ENCODE measurements around the gene ADRA2A. TPM values are rescaled to one million over a fixed set of nuclear protein-coding genes. Genes with fewer than 3 reads are reported as not detected.

Gene ADRA2A
- total RNA-seq, 1 experiment from 2014 or later, result not detected

DNA sequence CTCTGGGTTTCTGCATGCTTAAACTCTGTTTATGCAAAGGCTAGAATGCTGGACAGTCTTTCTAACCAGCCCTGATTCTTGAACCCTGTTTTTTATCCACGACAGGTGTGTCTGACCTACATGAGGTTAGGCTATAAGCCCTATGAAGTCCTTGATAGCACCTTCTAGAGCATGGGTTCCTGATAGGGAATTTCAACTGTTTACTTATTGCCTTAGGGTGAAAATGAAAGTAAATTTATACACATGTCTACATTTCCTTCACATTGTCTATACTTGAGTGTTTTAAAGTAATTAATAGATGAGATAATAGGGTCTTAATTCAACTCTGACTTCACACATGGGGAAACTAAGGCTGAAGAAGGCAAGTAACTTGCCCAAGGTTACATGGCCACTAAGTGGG, 35.5 kb downstream of the ADRA2A start:
- Histone ChIP-seq H3K36me3 (ENCODE audit: low read depth) (no peaks in the 10 kb centered on the region), H3K27me3 (ENCODE audit: insufficient read depth, low read depth) (no peaks in the 10 kb centered on the region), H3K79me2 (ENCODE audit: low read depth) (no peaks in the 10 kb centered on the region), H3K4me3 (no peak overlapping the region), H3F3A (ENCODE audit: insufficient read depth, low read depth) (no peaks in the 10 kb centered on the region), H3K27ac (no peak overlapping the region), H2AFZ (no peak overlapping the region), H4K20me1 (ENCODE audit: insufficient read depth) (no peaks in the 10 kb centered on the region), H3K9me3 (ENCODE audit: insufficient read depth, low read depth) (no peaks in the 10 kb centered on the region), H3K4me1 (replicated peaks; ENCODE audit: insufficient read depth) (no peaks in the 10 kb centered on the region), H3K4me2 (no peak overlapping the region), H3K9me2 (ENCODE audit: insufficient read depth) (no peaks in the 10 kb centered on the region)
- BruUV-seq (replicated peaks), result no TSS peak
- POLR2A ChIA-PET (ENCODE audit: unreplicated experiment), result no interaction called here
- DNase-seq, result no peak
- CTCF ChIA-PET, result no interaction called here
- intact Hi-C loops (cut with micrococcal nuclease; ENCODE audit: unreplicated experiment), result no loop called here
- TF ChIP-seq, protein P1, sequence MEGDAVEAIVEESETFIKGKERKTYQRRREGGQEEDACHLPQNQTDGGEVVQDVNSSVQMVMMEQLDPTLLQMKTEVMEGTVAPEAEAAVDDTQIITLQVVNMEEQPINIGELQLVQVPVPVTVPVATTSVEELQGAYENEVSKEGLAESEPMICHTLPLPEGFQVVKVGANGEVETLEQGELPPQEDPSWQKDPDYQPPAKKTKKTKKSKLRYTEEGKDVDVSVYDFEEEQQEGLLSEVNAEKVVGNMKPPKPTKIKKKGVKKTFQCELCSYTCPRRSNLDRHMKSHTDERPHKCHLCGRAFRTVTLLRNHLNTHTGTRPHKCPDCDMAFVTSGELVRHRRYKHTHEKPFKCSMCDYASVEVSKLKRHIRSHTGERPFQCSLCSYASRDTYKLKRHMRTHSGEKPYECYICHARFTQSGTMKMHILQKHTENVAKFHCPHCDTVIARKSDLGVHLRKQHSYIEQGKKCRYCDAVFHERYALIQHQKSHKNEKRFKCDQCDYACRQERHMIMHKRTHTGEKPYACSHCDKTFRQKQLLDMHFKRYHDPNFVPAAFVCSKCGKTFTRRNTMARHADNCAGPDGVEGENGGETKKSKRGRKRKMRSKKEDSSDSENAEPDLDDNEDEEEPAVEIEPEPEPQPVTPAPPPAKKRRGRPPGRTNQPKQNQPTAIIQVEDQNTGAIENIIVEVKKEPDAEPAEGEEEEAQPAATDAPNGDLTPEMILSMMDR (conservative IDR thresholded peaks at IDR 0.05), result no peak
- TF ChIP-seq EZH2 (IDR thresholded peaks at IDR 0.05; ENCODE audit: low read depth), result no peak

DNA sequence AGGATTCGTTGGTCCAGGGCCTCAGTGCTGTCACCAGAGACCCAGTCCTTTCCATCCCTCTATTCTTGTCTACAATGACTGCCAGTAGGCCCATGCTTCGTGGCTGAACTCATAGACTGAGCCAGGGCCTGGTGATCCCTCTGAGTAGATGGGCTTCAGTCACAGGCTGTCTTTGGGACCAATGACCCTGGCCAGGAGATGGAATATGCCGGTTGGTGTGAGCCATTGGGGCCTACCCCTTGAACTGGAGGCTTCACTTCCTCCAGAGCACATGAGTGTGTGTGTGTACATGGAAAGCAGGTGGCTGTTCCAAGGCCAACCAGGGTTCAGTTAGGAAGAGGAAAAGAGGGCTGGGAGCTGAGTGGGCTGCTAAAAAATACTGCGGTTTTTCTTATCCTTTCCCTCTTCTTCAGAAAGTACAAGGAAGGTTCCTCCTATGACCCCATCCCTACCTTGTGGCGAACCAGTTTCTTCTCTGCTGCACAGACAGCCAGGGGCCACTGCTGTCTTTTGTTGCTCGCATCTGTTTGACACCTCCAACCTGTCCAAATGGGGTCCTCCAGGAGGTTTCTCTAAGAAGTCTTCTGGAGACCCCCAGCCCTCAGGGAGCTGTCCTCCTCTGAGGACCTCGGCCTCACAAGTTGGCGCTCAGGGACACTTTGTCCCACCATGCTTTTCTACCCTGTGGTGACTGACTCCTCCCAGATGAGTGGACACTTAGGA, 36.6 kb downstream of the ADRA2A start:
- DNase-seq, result no peak
- Histone ChIP-seq H3K27ac (no peak overlapping the region), H3K4me3 (no peak overlapping the region), H3F3A (ENCODE audit: insufficient read depth, low read depth) (no peaks in the 10 kb centered on the region), H3K4me1 (replicated peaks; ENCODE audit: insufficient read depth) (no peaks in the 10 kb centered on the region), H3K27me3 (ENCODE audit: insufficient read depth, low read depth) (no peaks in the 10 kb centered on the region), H3K79me2 (ENCODE audit: low read depth) (no peaks in the 10 kb centered on the region), H3K4me2 (no peak overlapping the region), H3K9me3 (ENCODE audit: insufficient read depth, low read depth) (no peaks in the 10 kb centered on the region), H4K20me1 (ENCODE audit: insufficient read depth) (no peaks in the 10 kb centered on the region), H3K36me3 (ENCODE audit: low read depth) (no peaks in the 10 kb centered on the region), H2AFZ (no peak overlapping the region), H3K9me2 (ENCODE audit: insufficient read depth) (no peaks in the 10 kb centered on the region)
- ChIA-PET POLR2A (ENCODE audit: unreplicated experiment) (no interaction called here), CTCF (no interaction called here)
- TF ChIP-seq, protein P1 (conservative IDR thresholded peaks at IDR 0.05), result no peak
- no peak for TF ChIP-seq EZH2 (IDR thresholded peaks at IDR 0.05; ENCODE audit: low read depth)
- no TSS peak for BruUV-seq (replicated peaks)
- intact Hi-C loops (cut with micrococcal nuclease; ENCODE audit: unreplicated experiment), result no loop called here

DNA sequence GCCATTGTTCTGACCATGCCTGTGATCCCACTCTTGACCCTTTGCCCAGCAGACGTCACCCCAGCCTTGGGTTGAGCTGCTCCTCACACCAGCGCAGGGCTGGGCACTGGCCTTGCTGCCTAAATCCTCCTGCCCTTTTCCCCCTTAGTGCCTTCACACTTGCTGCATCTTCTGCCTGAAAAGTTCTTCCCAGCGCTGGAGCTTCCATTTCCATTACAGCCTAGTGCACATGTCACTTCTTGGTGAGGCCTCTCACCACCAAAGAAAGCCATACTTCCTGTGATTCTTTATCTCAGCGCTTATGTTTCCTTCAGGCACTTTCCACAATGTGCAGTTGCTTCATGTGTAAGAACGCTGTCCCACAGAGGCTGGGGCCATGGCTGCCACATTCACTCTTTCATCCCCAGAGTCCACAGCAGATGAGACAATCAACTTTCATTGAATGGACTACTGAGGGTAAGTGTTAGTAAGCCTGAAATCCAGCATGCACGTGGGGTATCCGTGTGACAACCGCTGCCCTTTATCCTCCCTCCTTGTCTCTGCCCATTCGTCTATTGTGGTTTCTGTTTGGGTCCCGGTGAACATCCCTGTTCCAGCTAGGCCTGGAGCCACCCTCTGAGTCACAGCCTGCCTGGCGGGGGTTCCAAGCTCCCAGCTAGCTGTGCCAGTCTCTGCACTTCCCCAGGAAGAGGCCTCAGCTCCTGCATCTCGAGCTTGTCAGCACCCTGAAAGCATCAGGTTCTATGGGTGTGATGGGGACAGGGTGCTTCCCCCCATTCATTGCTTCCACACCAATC, 37.3 kb downstream of the ADRA2A start:
- BruUV-seq (replicated peaks), result no TSS peak
- no peak overlapping the region for H3K27ac ChIP-seq
- no peaks in the 10 kb centered on the region for H3F3A ChIP-seq (ENCODE audit: insufficient read depth, low read depth)
- H3K36me3 ChIP-seq (ENCODE audit: low read depth), result no peaks in the 10 kb centered on the region
- H3K4me1 ChIP-seq (replicated peaks; ENCODE audit: insufficient read depth), result no peaks in the 10 kb centered on the region
- no peaks in the 10 kb centered on the region for H3K9me3 ChIP-seq (ENCODE audit: insufficient read depth, low read depth)
- intact Hi-C loops (cut with micrococcal nuclease; ENCODE audit: unreplicated experiment), result no loop called here
- H3K4me3 ChIP-seq, result no peak overlapping the region
- H3K4me2 ChIP-seq, result no peak overlapping the region
- H4K20me1 ChIP-seq (ENCODE audit: insufficient read depth), result no peaks in the 10 kb centered on the region
- TF ChIP-seq, protein P1 (conservative IDR thresholded peaks at IDR 0.05), result no peak
- no peak for TF ChIP-seq EZH2 (IDR thresholded peaks at IDR 0.05; ENCODE audit: low read depth)
- H3K27me3 ChIP-seq (ENCODE audit: insufficient read depth, low read depth), result no peaks in the 10 kb centered on the region
- DNase-seq, result no peak
- ChIA-PET CTCF (no interaction called here), POLR2A (ENCODE audit: unreplicated experiment) (no interaction called here)
- H2AFZ ChIP-seq, result no peak overlapping the region
- H3K79me2 ChIP-seq (ENCODE audit: low read depth), result no peaks in the 10 kb centered on the region
- H3K9me2 ChIP-seq (ENCODE audit: insufficient read depth), result no peaks in the 10 kb centered on the region

Measured in PC-9 (cell line).